DND-41 (cell line): ENCODE measurements around the gene KCND3.

Experiments used
- CTCF ChIP-seq: IDR thresholded peaks from 2 replicates; pipeline ENCODE4 v1.5.1; 2012; ENCODE audit warnings: borderline replicate concordance, low read length, moderate library complexity, mild to moderate bottlenecking; ENCODE audit not compliant: poor library complexity, severe bottlenecking; ENCODE audit errors: extremely low read depth
- EZH2 ChIP-seq: IDR thresholded peaks from 3 replicates; pipeline ENCODE4 v1.6.1; 2012; ENCODE audit warnings: borderline replicate concordance, low read depth, mild to moderate bottlenecking, moderate library complexity, low read length, inconsistent platforms; ENCODE audit not compliant: severe bottlenecking

- no peak for TF ChIP-seq CTCF
- no peak for TF ChIP-seq EZH2
Observed at GRCh38 chr1:111731956-111732355, 257.5 kb downstream of the KCND3 start.
